ENCODE results near the gene ZNF423. TPM values are rescaled to one million over a fixed set of nuclear protein-coding genes. Genes with fewer than 3 reads are reported as not detected.

The ZNF423 gene
- total and polyA plus RNA-seq, 9 of the 15 experiments (the other 6 are each of a cell fraction or from before 2014, with no cell fraction given): not detected

- no peak for TF ChIP-seq ZNF511 (CRISPR knock-in tag; IDR thresholded peaks at IDR 0.05)
- TF ChIP-seq POLR2H (tag; IDR thresholded peaks at IDR 0.05; ENCODE audit: low read depth): no peak
- no peak for TF ChIP-seq ZKSCAN1 (IDR thresholded peaks at IDR 0.05; ENCODE audit: low read depth, low read length)
- no peak for TF ChIP-seq ZBTB8A (IDR thresholded peaks at IDR 0.05; ENCODE audit: partially characterized antibody)
- TF ChIP-seq CREBBP (IDR thresholded peaks at IDR 0.05; ENCODE audit: low read depth, low read length): no peak
- TF ChIP-seq DACH1 (IDR thresholded peaks at IDR 0.05; ENCODE audit: partially characterized antibody): no peak
- no peak for TF ChIP-seq PHF20 (IDR thresholded peaks at IDR 0.05; ENCODE audit: partially characterized antibody)
- TF ChIP-seq MCM7 (IDR thresholded peaks at IDR 0.05): no peak
- TF ChIP-seq ID3 (CRISPR knock-in tag; IDR thresholded peaks at IDR 0.05): no peak
- TF ChIP-seq ID3 (tag; IDR thresholded peaks at IDR 0.05): no peak
These were observed 219.3 kb downstream of the ZNF423 start (continued) for GRCh38 chr16:49636608-49637007.
